Right lobe of liver (tissue), 6 donors: ENCODE data around the gene GBGT1. TPM values are rescaled to one million over a fixed set of nuclear protein-coding genes. Genes with fewer than 3 reads are reported as not detected.
"Not testable (repeated sequence)": the region's sequence is repeated elsewhere in the genome, so short reads cannot be mapped to it uniquely, and the experiment has no call there.

Experiments used
- ATAC-seq, 4 donors: fragments of 200-7000 bp; cut with Tn5 transposase; one replicate each; pipeline ENCODE4 v1.9.1; 2020; ENCODE audit warnings: mild to moderate bottlenecking in 4 of 4, moderate library complexity in 4 of 4
- DNase-seq, 3 donors: peaks; one replicate each; pipeline ENCODE4 v3.0.0-alpha.2; 2020
- H3K27ac ChIP-seq, 3 donors: fragments of 200-600 bp; one replicate each; pipeline ENCODE4 v1.8.0; 2022
- H3K27me3 ChIP-seq, 2 donors: fragments of 200-600 bp; one replicate each; pipeline ENCODE4 v1.8.0; 2022
- H3K36me3 ChIP-seq, 4 donors: fragments of 200-600 bp; sonication (generic) in 1 of 4; one replicate each; pipeline versions ENCODE4 v1.5.1 to v1.8.0; 2017 to 2022; ENCODE audit warnings: control low read depth in 1 of 4
- H3K4me1 ChIP-seq, 4 donors: fragments of 200-600 bp; sonication (generic) in 1 of 4; one replicate each; pipeline versions ENCODE4 v1.5.1 to v1.8.0; 2017 to 2022; ENCODE audit warnings: control low read depth in 1 of 4
- H3K4me3 ChIP-seq, 3 donors: fragments of 200-600 bp; one replicate each; pipeline ENCODE4 v1.8.0; 2022
- H3K9me3 ChIP-seq, 4 donors: fragments of 200-600 bp; sonication (generic) in 1 of 4; one replicate each; pipeline versions ENCODE4 v1.5.1 to v1.8.0; 2017 to 2022; ENCODE audit warnings: control low read depth in 1 of 4
- POLR2A ChIP-seq: fragments of 450-650 bp; IDR thresholded peaks from one replicate; pipeline ENCODE4 v1.6.1; 2017; ENCODE audit warnings: antibody characterized with exemption, mild to moderate bottlenecking
- WGBS: methylation state at CpG from one replicate; pipeline ENCODE4 v1.1.6; 2018; ENCODE audit warnings: low coverage, low lambda C conversion rate; ENCODE audit not compliant: insufficient coverage; ENCODE audit errors: missing lambda C conversion rate; 5-methylcytosine and 5-hydroxymethylcytosine counted together
- intact Hi-C, 2 donors: fragments of 100-400 bp; cut with DNase I; formaldehyde crosslinking; loops; one replicate each; pipeline versions ENCODE4 v1.11.2 to v1.14.1; 2022
- total RNA-seq, 6 experiments: library from RNA; depleted of rRNA in 2 of 6; stranded (reverse); fragments of >200 nt in 2 of 6; fragmentation: NEBNext Ultra II Directional in 3 of 6; extraction: Animal tissue kit (Norgen Biotek cat#: 25700) in 3 of 6; gene quantifications; one replicate each; pipeline versions ENCODE4 v1.1.0 to v1.2.4, GENCODE V29; 2016 to 2023
- TF ChIP-seq, protein P1 (sequence below), 4 donors: fragments of 200-600 bp in 3 of 4; fragments of 450-650 bp in 1 of 4; IDR thresholded peaks; one replicate each; pipeline versions ENCODE4 v1.5.1 to v1.8.0; 2016 to 2022; ENCODE audit warnings: antibody characterized with exemption in 4 of 4, mild to moderate bottlenecking in 2 of 4
- donor health status: DM: no; HTN: yes; CAD: no.
- donor health status: DM: no; HTN: no; CAD: no.
- donor health status: DM: no; HTN: no; CAD: no.
- donor health status: DM: no; HTN: yes; CAD: no.
- donor health status: DM: no; HTN: yes; CAD: no.

Gene GBGT1
- total RNA-seq, 6 experiments from 2014 or later = 0.68 to 3.7 (median 1.9) TPM

DNA sequence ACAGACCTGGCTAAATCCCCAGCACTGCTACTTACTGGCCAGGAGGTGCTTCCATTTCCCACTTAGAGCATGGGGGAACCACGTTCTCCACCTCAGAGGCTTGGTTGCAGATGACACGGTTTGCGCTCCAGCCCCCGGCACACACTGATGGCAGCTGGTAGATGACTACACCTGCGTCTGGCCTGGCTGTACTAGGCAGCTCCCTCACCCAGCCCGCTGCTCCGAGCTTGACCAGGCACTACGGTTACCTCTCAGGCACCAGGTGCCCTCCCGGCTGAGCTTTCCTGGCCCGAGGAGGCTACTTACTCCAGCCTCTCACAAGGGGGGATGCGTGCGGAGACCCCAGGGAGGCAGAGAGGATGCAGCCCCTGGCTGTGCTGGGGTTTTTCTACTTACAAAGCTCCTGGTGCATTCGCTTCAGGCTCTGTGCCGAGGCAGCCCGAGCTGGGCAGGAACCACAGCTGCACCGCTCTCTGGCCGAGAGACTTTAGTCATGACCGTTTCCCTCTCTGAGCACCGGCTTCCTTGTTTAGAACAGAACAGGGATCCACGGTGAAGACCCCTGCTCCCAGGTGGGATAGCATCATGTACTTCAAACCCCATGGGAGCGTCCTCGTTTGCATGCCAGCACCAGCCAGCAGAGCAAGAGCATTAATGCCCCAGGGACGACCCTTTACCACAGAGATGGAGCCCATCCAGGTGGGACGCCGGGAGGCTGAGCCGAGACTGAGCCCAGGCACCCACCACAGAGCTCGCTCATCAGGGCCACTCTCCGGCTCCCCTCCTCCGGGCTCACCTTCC, 7.6 kb upstream of the GBGT1 start:
- no peaks in the 10 kb centered on the region for H3K9me3 ChIP-seq
- no peaks in the 10 kb centered on the region for H3K4me1 ChIP-seq
- WGBS = 70% methylated on average over 2 of the region's 29 CpGs
- intact Hi-C loops = no loop called here
- ATAC-seq (peak in 1 of 4 donors; percentile 31), DNase-seq (no peak)
- no peak overlapping the region for H3K4me3 ChIP-seq
- no peaks in the 10 kb centered on the region for H3K27me3 ChIP-seq
- no peaks in the 10 kb centered on the region for H3K36me3 ChIP-seq
- no peak for TF ChIP-seq POLR2A
- TF ChIP-seq, protein P1, sequence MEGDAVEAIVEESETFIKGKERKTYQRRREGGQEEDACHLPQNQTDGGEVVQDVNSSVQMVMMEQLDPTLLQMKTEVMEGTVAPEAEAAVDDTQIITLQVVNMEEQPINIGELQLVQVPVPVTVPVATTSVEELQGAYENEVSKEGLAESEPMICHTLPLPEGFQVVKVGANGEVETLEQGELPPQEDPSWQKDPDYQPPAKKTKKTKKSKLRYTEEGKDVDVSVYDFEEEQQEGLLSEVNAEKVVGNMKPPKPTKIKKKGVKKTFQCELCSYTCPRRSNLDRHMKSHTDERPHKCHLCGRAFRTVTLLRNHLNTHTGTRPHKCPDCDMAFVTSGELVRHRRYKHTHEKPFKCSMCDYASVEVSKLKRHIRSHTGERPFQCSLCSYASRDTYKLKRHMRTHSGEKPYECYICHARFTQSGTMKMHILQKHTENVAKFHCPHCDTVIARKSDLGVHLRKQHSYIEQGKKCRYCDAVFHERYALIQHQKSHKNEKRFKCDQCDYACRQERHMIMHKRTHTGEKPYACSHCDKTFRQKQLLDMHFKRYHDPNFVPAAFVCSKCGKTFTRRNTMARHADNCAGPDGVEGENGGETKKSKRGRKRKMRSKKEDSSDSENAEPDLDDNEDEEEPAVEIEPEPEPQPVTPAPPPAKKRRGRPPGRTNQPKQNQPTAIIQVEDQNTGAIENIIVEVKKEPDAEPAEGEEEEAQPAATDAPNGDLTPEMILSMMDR (IDR thresholded peaks at IDR 0.05) = no peak
- no peak overlapping the region for H3K27ac ChIP-seq

DNA sequence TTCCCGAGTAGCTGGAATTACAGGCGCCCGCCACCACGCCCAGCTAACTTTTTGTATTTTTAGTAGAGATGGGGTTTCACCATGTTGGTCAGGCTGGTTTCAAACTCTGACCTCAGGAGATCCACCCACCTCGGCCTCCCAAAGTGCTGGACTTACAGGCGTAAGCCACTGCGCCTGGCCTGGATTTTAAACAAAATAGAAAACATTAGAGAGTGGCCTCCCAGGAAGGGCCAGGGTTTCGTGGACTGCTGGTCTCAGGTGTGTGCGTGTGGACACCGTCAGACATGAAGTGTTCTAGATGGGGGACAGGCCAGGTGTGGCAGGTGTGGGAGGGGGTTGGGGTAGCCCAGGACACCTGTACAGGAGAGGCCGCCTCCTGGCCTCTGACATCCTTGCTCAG, 7.0 kb upstream of the GBGT1 start:
- no peak for DNase-seq

DNA sequence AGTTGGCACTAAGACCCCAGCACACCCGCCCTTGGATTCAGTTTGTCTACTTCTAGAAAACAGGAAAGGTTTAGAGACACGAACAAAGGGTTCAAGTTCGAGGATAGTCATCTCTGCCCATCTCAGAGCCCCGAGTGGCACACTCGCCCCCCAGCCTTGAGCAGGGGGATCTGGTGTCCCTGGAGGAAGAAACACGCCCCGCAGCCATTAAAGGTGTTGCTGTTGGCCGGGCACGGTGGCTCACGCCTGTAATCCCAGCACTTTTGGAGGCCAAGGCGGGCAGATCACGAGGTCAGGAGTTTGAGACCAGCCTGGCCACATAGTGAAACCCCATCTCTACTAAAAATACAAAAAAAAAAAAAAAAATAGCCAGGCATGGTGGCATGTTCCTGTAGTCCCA, 6.0 kb upstream of the GBGT1 start:
- ATAC-seq, intact Hi-C loops, DNase-seq, H3K36me3 ChIP-seq, H3K4me3 ChIP-seq, H3K4me1 ChIP-seq, H3K27ac ChIP-seq, H3K27me3 ChIP-seq, H3K9me3 ChIP-seq: not testable (repeated sequence)
- 85% methylated on average over 12 of the region's 12 CpGs for WGBS

More for the DNA sequence above, 7.0 kb upstream of the GBGT1 start:
- H3K4me3 ChIP-seq = no peak overlapping the region
- H3K27me3 ChIP-seq = no peaks in the 10 kb centered on the region
- no peaks in the 10 kb centered on the region for H3K4me1 ChIP-seq
- TF ChIP-seq, protein P1 (IDR thresholded peaks at IDR 0.05) = no peak
- TF ChIP-seq POLR2A = no peak
- H3K27ac ChIP-seq = no peak overlapping the region
- peak in 1 of 4 donors; percentile 10 for ATAC-seq
- H3K36me3 ChIP-seq = no peaks in the 10 kb centered on the region
- intact Hi-C loops = no loop called here
- WGBS = 81% methylated on average over 10 of the region's 11 CpGs
- H3K9me3 ChIP-seq = no peaks in the 10 kb centered on the region

DNA sequence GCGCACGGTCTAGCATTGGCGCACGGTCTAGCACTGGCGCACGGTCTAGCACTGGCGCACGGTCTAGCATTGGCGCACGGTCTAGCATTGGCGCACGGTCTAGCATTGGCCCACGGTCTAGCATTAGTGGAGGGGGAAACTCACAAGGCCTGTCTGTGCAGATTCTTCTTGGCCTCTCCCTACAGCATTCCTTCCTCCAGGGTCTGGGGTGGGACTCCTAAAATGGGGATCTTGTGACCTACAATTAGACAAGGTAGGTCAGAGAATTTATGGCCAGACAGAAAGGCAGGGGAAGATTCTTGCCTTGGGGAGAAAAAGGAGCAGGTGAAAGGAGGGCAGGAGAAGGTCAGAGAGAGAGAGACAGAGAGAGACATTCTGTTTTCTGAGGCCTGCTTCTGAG, 5.4 kb upstream of the GBGT1 start:
- Histone ChIP-seq H3K27ac (no peak overlapping the region), H3K4me3 (no peak overlapping the region), H3K9me3 (no peaks in the 10 kb centered on the region), H3K36me3 (no peaks in the 10 kb centered on the region), H3K27me3 (no peaks in the 10 kb centered on the region), H3K4me1 (no peaks in the 10 kb centered on the region)
- ATAC-seq = no peak
- intact Hi-C loops = no loop called here
- no peak for DNase-seq
- WGBS = 83% methylated on average over 11 of the region's 13 CpGs
- no peak for TF ChIP-seq POLR2A
- TF ChIP-seq, protein P1 (IDR thresholded peaks at IDR 0.05) = no peak

DNA sequence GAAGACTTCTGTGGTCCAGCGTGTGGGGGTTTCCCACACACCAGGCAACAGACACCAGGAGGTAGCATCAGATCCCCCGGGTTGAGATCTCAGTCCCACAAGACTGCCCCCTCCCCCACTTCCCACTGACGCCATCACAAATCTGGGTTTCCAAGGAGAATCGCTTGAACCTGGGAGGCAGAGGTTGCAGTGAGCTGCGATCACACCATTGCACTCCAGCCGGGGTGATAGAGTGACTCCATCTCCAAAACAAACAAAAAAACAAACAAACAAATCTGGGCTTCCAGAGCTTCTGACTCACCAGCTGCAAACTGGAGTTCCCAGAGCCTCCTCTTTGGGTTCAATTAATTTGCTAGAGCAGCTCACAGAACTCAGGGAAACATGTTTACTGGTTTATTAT, 4.7 kb upstream of the GBGT1 start:
- TF ChIP-seq POLR2A = no peak
- TF ChIP-seq, protein P1 (IDR thresholded peaks at IDR 0.05) = no peak
- H3K9me3 ChIP-seq = no peaks in the 10 kb centered on the region
- H3K4me1 ChIP-seq = peaks cover 0 to 1% (median 0%) of the 10 kb centered on the region in 4 donors
- no peak overlapping the region for H3K4me3 ChIP-seq
- H3K27me3 ChIP-seq = no peaks in the 10 kb centered on the region
- intact Hi-C loops = no loop called here
- H3K36me3 ChIP-seq = no peaks in the 10 kb centered on the region
- H3K27ac ChIP-seq = no peak overlapping the region
- DNase-seq = no peak
- 69% methylated on average over 4 of the region's 6 CpGs for WGBS
- ATAC-seq = no peak
